Breast epithelium (tissue), 4 donors: ENCODE measurements around the gene PROZ. TPM values are rescaled to one million over a fixed set of nuclear protein-coding genes. Genes with fewer than 3 reads are reported as not detected.

ENCODE experiments used
- DNase-seq, 2 donors: peaks; one replicate each; pipeline ENCODE4 v3.0.0-alpha.2; 2019; ENCODE audit warnings: low spot score in 2 of 2
- H3K27ac ChIP-seq, 2 donors: fragments of 200-600 bp; sonication (generic) in 1 of 2; one replicate each; pipeline ENCODE4 v1.5.1; 2016 to 2019; ENCODE audit warnings: mild to moderate bottlenecking in 1 of 2
- H3K27me3 ChIP-seq, 2 donors: fragments of 200-600 bp; sonication (generic) in 1 of 2; one replicate each; pipeline versions ENCODE4 v1.5.1 to v1.6.0; 2017 to 2019; ENCODE audit warnings: control low read depth in 1 of 2, mild to moderate bottlenecking in 1 of 2
- H3K36me3 ChIP-seq: fragments of 200-600 bp; one replicate; pipeline ENCODE4 v1.5.1; 2019
- H3K4me1 ChIP-seq, 2 donors: fragments of 200-600 bp; sonication (generic); one replicate each; pipeline ENCODE4 v1.5.1; 2016 to 2019; ENCODE audit warnings: control low read depth in 1 of 2
- H3K4me3 ChIP-seq, 3 donors: fragments of 200-600 bp; sonication (generic); 1 replicate in 2 of 3; 2 replicates in 1 of 3; pipeline ENCODE4 v1.5.1; 2016 to 2019; ENCODE audit warnings: mild to moderate bottlenecking in 3 of 3, moderate library complexity in 2 of 3
- H3K9me3 ChIP-seq, 2 donors: fragments of 200-600 bp; sonication (generic) in 1 of 2; one replicate each; pipeline ENCODE4 v1.5.1; 2016 to 2019; ENCODE audit warnings: control low read depth in 1 of 2
- POLR2A ChIP-seq: fragments of 450-650 bp; IDR thresholded peaks from one replicate; pipeline ENCODE4 v1.6.1; 2016; ENCODE audit warnings: antibody characterized with exemption, mild to moderate bottlenecking, moderate library complexity
- POLR2AphosphoS5 ChIP-seq, 3 donors: sonication (generic); formaldehyde crosslinking; IDR thresholded peaks; one replicate each; pipeline ENCODE4 v1.6.1; 2017; ENCODE audit warnings: antibody characterized with exemption in 3 of 3
- intact Hi-C: fragments of 100-400 bp; cut with DNase I; formaldehyde crosslinking; loops from one replicate; pipeline ENCODE4 v1.15.1; 2023; ENCODE audit warnings: low total_unique reads
- total RNA-seq, 3 donors: library from RNA; depleted of rRNA; stranded (reverse); fragments of >200 nt; gene quantifications; one replicate each; pipeline ENCODE4 v1.1.0, GENCODE V29; 2016
- TF ChIP-seq, protein P1 (sequence below), 3 donors: fragments of 450-650 bp; IDR thresholded peaks; one replicate each; pipeline ENCODE4 v1.5.1; 2016 to 2017; ENCODE audit warnings: antibody characterized with exemption in 3 of 3, mild to moderate bottlenecking in 3 of 3, moderate library complexity in 3 of 3

PROZ gene
- total RNA-seq, 3 donors from 2014 or later = not detected

DNA sequence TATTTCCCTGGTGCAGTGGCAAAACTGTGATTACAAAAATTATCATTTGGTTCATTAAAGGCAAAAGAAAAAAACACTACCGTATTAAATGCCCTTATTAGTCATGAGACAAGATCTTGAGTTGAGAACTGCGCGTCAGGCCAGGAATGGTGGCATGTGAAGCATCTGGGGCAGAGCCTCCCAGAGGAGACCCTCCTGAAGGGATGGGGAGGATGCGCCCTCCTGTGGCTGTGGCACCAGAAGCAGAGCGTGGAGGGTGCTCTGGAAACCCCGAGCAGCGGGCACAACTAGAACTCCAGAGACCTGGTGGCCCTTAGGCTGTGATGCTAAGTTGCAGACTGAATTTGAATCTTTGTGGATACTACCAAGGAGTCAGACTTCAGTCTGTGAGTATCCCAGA, 62.4 kb downstream of the PROZ start:
- no peaks in the 10 kb centered on the region for H3K36me3 ChIP-seq

More for the DNA sequence above, 62.4 kb downstream of the PROZ start:
- TF ChIP-seq, protein P1, sequence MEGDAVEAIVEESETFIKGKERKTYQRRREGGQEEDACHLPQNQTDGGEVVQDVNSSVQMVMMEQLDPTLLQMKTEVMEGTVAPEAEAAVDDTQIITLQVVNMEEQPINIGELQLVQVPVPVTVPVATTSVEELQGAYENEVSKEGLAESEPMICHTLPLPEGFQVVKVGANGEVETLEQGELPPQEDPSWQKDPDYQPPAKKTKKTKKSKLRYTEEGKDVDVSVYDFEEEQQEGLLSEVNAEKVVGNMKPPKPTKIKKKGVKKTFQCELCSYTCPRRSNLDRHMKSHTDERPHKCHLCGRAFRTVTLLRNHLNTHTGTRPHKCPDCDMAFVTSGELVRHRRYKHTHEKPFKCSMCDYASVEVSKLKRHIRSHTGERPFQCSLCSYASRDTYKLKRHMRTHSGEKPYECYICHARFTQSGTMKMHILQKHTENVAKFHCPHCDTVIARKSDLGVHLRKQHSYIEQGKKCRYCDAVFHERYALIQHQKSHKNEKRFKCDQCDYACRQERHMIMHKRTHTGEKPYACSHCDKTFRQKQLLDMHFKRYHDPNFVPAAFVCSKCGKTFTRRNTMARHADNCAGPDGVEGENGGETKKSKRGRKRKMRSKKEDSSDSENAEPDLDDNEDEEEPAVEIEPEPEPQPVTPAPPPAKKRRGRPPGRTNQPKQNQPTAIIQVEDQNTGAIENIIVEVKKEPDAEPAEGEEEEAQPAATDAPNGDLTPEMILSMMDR (IDR thresholded peaks at IDR 0.05) = no peak
- TF ChIP-seq POLR2A (no peak), POLR2AphosphoS5 (IDR thresholded peaks at IDR 0.05) (no peak)
- no peak overlapping the region for H3K4me3 ChIP-seq
- no peak for DNase-seq
- no peak overlapping the region for H3K27ac ChIP-seq
- H3K4me1 ChIP-seq = peaks cover 0 to 7% of the 10 kb centered on the region in 2 donors
- H3K27me3 ChIP-seq = no peaks in the 10 kb centered on the region
- no peaks in the 10 kb centered on the region for H3K9me3 ChIP-seq
- intact Hi-C loops = no loop called here

Other genes with a start within 250 kb of the PROZ start
- gene MCF2L, start 189.4 kb upstream of the PROZ start, total RNA-seq = 10 to 100 TPM; 33.4 to 77.3 (median 38.6) TPM
- gene F7, start 52.9 kb upstream of the PROZ start, total RNA-seq = under 1 TPM; 0.15 to 0.48 (median 0.33) TPM
- gene F10, start 35.8 kb upstream of the PROZ start, total RNA-seq = 10 to 100 TPM in 1 of 3 donors, 1 to 10 TPM in 2; 5.1 to 63.2 (median 8.2) TPM
- gene PCID2, start 50.0 kb downstream of the PROZ start, total RNA-seq = 10 to 100 TPM; 50.2 to 79.2 (median 76.7) TPM
- 100 to 1,000 TPM; 108 to 145 (median 142) TPM for gene CUL4A, start 51.0 kb downstream of the PROZ start, total RNA-seq
- 100 to 1,000 TPM in 1 of 3 donors, 10 to 100 TPM in 2; 96.7 to 167 (median 99.1) TPM for gene LAMP1, start 138.6 kb downstream of the PROZ start, total RNA-seq
- gene GRTP1, start 205.5 kb downstream of the PROZ start, total RNA-seq = 10 to 100 TPM in 2 of 3 donors, 1 to 10 TPM in 1; 5.8 to 19.0 (median 14.0) TPM